Neuronal stem cell (in vitro differentiated cells): ENCODE results near the gene OR6S1.

Experiments used
- DNase-seq: peaks from one replicate; pipeline ENCODE4 v3.0.0-alpha.2; 2013; ENCODE audit warnings: low spot score
- H2AFZ ChIP-seq: one replicate; pipeline ENCODE4 v1.6.1; 2013; ENCODE audit warnings: mild to moderate bottlenecking, low read length, inconsistent platforms
- H2AK5ac ChIP-seq: 2 replicates; pipeline ENCODE4 v1.6.1; 2013; ENCODE audit warnings: low read depth, mild to moderate bottlenecking, inconsistent platforms, low read length, moderate library complexity, mixed read lengths
- H2BK120ac ChIP-seq: 2 replicates; pipeline ENCODE4 v1.6.1; 2013; ENCODE audit warnings: low read depth, mild to moderate bottlenecking, inconsistent platforms, low read length, moderate library complexity, mixed read lengths
- H2BK12ac ChIP-seq: one replicate; pipeline ENCODE4 v1.6.1; 2013; ENCODE audit warnings: low read length, inconsistent platforms
- H2BK15ac ChIP-seq: 2 replicates; pipeline ENCODE4 v1.6.1; 2013; ENCODE audit warnings: mild to moderate bottlenecking, low read length, inconsistent platforms, mixed read lengths
- H2BK5ac ChIP-seq: one replicate; pipeline ENCODE4 v1.6.1; 2013; ENCODE audit warnings: inconsistent platforms, mild to moderate bottlenecking, low read length, moderate library complexity
- H3K14ac ChIP-seq: one replicate; pipeline ENCODE4 v1.6.1; 2013; ENCODE audit warnings: low read length, inconsistent platforms
- H3K18ac ChIP-seq: 2 replicates; pipeline ENCODE4 v1.6.1; 2013; ENCODE audit warnings: low read length, inconsistent platforms
- H3K23ac ChIP-seq: 2 replicates; pipeline ENCODE4 v1.6.1; 2013; ENCODE audit warnings: low read depth, mild to moderate bottlenecking, mixed read lengths, low read length, inconsistent platforms; ENCODE audit not compliant: poor library complexity
- H3K27ac ChIP-seq: replicated peaks from 3 replicates; pipeline ENCODE4 v1.5.1; 2013; ENCODE audit warnings: low read length, inconsistent platforms
- H3K27me3 ChIP-seq, 3 experiments: 2 replicates each; pipeline ENCODE4 v1.6.1; 2013; ENCODE audit warnings: low read length in 3 of 3, mild to moderate bottlenecking in 2 of 3, inconsistent platforms in 1 of 3, low read depth in 1 of 3, mixed read lengths in 1 of 3, moderate library complexity in 1 of 3; ENCODE audit not compliant: control insufficient read depth in 3 of 3, insufficient read depth in 3 of 3
- H3K36me3 ChIP-seq, 2 donors: replicated peaks in 1 of 2; 2 replicates each; pipeline ENCODE4 v1.6.1; 2013; ENCODE audit warnings: low read length in 2 of 2; ENCODE audit not compliant: control insufficient read depth in 2 of 2, insufficient read depth in 2 of 2
- H3K4ac ChIP-seq: 2 replicates; pipeline ENCODE4 v1.6.1; 2013; ENCODE audit warnings: inconsistent platforms, mild to moderate bottlenecking, low read length, moderate library complexity
- H3K4me1 ChIP-seq, 2 donors: 1 replicate in 1 of 2; 2 replicates in 1 of 2; pipeline ENCODE4 v1.6.1; 2013; ENCODE audit warnings: low read length in 2 of 2, low read depth in 1 of 2; ENCODE audit not compliant: control insufficient read depth in 2 of 2, insufficient read depth in 1 of 2
- H3K4me2 ChIP-seq: one replicate; pipeline ENCODE4 v1.6.1; 2013; ENCODE audit warnings: mild to moderate bottlenecking, low read length, inconsistent platforms; ENCODE audit not compliant: insufficient read depth, poor library complexity, severe bottlenecking
- H3K4me3 ChIP-seq, 2 donors: 2 replicates each; pipeline ENCODE4 v1.5.1; 2013; ENCODE audit warnings: low read length in 2 of 2, mild to moderate bottlenecking in 2 of 2, inconsistent platforms in 1 of 2, moderate library complexity in 1 of 2
- H3K79me1 ChIP-seq: one replicate; pipeline ENCODE4 v1.6.1; 2013; ENCODE audit warnings: low read depth, mild to moderate bottlenecking, inconsistent platforms, low read length, moderate library complexity
- H3K9ac ChIP-seq: one replicate; pipeline ENCODE4 v1.6.1; 2013; ENCODE audit warnings: mild to moderate bottlenecking, low read depth, low read length, inconsistent platforms; ENCODE audit not compliant: poor library complexity
- H3K9me3 ChIP-seq, 2 donors: replicated peaks in 1 of 2; 2 replicates each; pipeline versions ENCODE3 to v1.6.1; 2013; ENCODE audit warnings: low read length in 2 of 2, mild to moderate bottlenecking in 2 of 2, inconsistent platforms in 1 of 2, low read depth in 1 of 2, mixed read lengths in 1 of 2, moderate library complexity in 1 of 2; ENCODE audit not compliant: control insufficient read depth in 2 of 2, insufficient read depth in 1 of 2
- H4K8ac ChIP-seq: one replicate; pipeline ENCODE4 v1.6.1; 2013; ENCODE audit warnings: low read depth, mild to moderate bottlenecking, inconsistent platforms, low read length, moderate library complexity
- H4K91ac ChIP-seq: one replicate; pipeline ENCODE4 v1.6.1; 2013; ENCODE audit warnings: low read length, low read depth, mild to moderate bottlenecking, inconsistent platforms; ENCODE audit not compliant: poor library complexity
- WGBS, 2 donors: extraction: QIAGEN DNeasy Blood & Tissue Kit; methylation state at CpG; one replicate each; pipeline ENCODE4 v1.1.7; 2013; ENCODE audit warnings: missing lambda C conversion rate in 2 of 2, mixed read lengths in 1 of 2; ENCODE audit not compliant: insufficient read length in 2 of 2, insufficient replicate concordance in 1 of 2; ENCODE audit errors: extremely low coverage in 2 of 2; 5-methylcytosine and 5-hydroxymethylcytosine counted together

OR6S1 gene

DNA sequence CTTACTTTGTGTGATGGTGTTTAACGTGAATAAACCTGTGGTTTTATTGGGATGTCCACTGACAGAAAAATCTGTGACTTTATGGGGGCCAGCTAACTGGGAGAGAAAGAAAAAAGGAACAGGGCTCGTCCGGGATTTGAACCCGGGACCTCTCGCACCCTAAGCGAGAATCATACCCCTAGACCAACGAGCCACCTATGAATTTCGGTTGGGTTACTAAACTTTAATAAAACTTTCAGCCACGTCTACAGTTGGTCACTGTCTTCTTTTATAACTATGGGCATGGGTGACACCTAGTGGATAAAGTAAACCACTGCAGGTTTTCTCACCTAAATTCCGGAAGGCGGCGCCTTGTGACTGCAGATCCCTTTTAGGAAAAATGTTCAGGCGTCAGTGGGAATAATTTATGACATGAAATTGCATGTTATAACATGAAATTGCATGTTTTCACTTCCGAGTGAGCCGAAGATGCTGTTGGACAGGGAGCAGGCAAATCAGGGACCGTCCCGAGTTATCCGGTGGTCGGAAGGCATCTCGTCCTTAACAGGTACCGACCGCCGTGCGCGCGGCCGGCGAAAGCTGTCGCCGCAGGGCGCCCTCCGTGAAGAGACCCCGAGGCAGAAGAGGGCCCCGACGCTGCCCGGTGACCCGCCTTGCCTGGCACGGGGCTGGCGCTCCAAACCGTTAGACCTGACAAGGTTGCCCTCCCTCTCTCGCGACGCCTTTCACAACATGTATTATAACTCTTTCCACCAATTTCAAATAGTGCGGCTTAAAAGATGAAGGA is 32.1 kb downstream of the OR6S1 start:
- Histone ChIP-seq H2BK120ac (no peak overlapping the region), H3K14ac (no peak overlapping the region), H2AK5ac (no peak overlapping the region), H3K4me1 (no peaks in the 10 kb centered on the region), H3K4ac (no peak overlapping the region), H3K9me3 (no peaks in the 10 kb centered on the region), H3K18ac (peak overlapping the region; percentile 92), H3K27ac (no peak overlapping the region), H3K9ac (peak overlapping the region; percentile 89), H3K4me3 (peak overlapping the region; percentile 69 to 99), H4K8ac (no peak overlapping the region), H2BK15ac (no peak overlapping the region), H3K79me1 (no peaks in the 10 kb centered on the region), H4K91ac (no peak overlapping the region), H3K36me3 (no peaks in the 10 kb centered on the region), H2AFZ (peak overlapping the region; percentile 92), H2BK12ac (no peak overlapping the region), H3K4me2 (peak overlapping the region; percentile 37), H3K27me3 (peaks cover 0 to 3% (median 3%) of the 10 kb centered on the region in 3 experiments), H3K23ac (no peak overlapping the region), H2BK5ac (no peak overlapping the region)
- DNase-seq = peak; percentile 87
- no CpG with 5 or more reads among the region's 44 CpGs for WGBS, 2 donors

DNA sequence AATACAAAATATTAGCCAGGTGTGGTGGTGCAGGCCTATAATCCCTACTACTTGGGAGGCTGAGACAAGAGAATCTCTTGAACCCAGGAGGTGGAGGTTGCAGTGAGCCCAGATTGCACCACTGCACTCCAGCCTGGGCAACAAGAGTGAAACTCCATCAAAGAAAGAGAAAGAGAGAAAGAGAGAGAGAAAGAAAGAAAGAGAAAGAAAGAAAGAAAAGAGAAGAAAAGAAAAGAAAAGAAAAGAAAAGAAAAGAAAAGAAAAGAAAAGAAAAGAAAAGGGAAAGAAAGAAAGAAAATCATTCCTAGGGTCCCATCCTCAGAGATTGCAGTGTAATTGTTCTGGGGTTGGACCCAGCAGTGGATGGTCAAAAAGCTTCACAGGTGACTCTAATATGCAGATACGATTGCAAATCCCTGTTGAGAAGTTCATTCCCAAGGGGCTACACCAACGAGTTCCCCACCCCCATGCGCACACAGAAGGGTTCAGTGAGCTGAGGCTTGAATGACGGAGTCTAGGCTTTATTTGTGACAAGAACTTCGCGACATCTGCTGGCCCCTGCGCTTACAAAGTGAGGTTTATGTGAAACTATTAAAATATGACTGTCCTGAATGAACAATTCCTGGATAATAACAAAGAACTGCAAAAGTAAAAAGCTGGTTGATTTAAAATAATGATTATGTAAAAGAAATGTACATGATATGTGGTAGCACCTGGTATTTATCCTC is 32.9 kb downstream of the OR6S1 start:
- no peak overlapping the region for H3K14ac ChIP-seq
- no peaks in the 10 kb centered on the region for H3K36me3 ChIP-seq
- H2BK15ac ChIP-seq = no peak overlapping the region
- H4K8ac ChIP-seq = no peak overlapping the region
- no peak for DNase-seq
- no peak overlapping the region for H3K4ac ChIP-seq
- H2AFZ ChIP-seq = no peak overlapping the region
- H2BK12ac ChIP-seq = no peak overlapping the region
- no peaks in the 10 kb centered on the region for H3K9me3 ChIP-seq
- peaks cover 0 to 3% (median 3%) of the 10 kb centered on the region in 3 experiments for H3K27me3 ChIP-seq
- no peak overlapping the region for H3K4me3 ChIP-seq
- H3K79me1 ChIP-seq = no peaks in the 10 kb centered on the region
- H2BK120ac ChIP-seq = no peak overlapping the region
- H3K27ac ChIP-seq = no peak overlapping the region
- no peak overlapping the region for H3K23ac ChIP-seq
- no peak overlapping the region for H3K4me2 ChIP-seq
- H3K9ac ChIP-seq = no peak overlapping the region
- H2AK5ac ChIP-seq = no peak overlapping the region
- no peak overlapping the region for H3K18ac ChIP-seq
- H2BK5ac ChIP-seq = no peak overlapping the region
- no peaks in the 10 kb centered on the region for H3K4me1 ChIP-seq
- WGBS, 2 donors = no CpG with 5 or more reads among the region's 7 CpGs
- H4K91ac ChIP-seq = no peak overlapping the region

- H3K36me3 ChIP-seq = no peaks in the 10 kb centered on the region
- H3K4me2 ChIP-seq = no peak overlapping the region
- no peak for DNase-seq
- no peak overlapping the region for H2BK120ac ChIP-seq
- no peak overlapping the region for H2AFZ ChIP-seq
- H3K27ac ChIP-seq = no peak overlapping the region
- no peak overlapping the region for H3K9ac ChIP-seq
- H2AK5ac ChIP-seq = no peak overlapping the region
- no peak overlapping the region for H3K4ac ChIP-seq
- H4K8ac ChIP-seq = no peak overlapping the region
- peaks cover 0 to 3% (median 3%) of the 10 kb centered on the region in 3 experiments for H3K27me3 ChIP-seq
- H2BK12ac ChIP-seq = no peak overlapping the region
- H4K91ac ChIP-seq = no peak overlapping the region
- H3K18ac ChIP-seq = no peak overlapping the region
- H2BK5ac ChIP-seq = no peak overlapping the region
- WGBS, 2 donors = no CpG with 5 or more reads among the region's 5 CpGs
- no peaks in the 10 kb centered on the region for H3K79me1 ChIP-seq
- no peak overlapping the region for H2BK15ac ChIP-seq
- no peak overlapping the region for H3K23ac ChIP-seq
- no peak overlapping the region for H3K14ac ChIP-seq
- no peak overlapping the region for H3K4me3 ChIP-seq
- H3K4me1 ChIP-seq = no peaks in the 10 kb centered on the region
- H3K9me3 ChIP-seq = no peaks in the 10 kb centered on the region
These were observed 33.9 kb downstream of the OR6S1 start for GRCh38 chr14:20607617-20608016.

- H3K9ac ChIP-seq = no peak overlapping the region
- no peak overlapping the region for H2BK5ac ChIP-seq
- H3K4ac ChIP-seq = no peak overlapping the region
- H3K9me3 ChIP-seq = no peaks in the 10 kb centered on the region
- H3K79me1 ChIP-seq = no peaks in the 10 kb centered on the region
- no peak overlapping the region for H3K27ac ChIP-seq
- no peak overlapping the region for H3K18ac ChIP-seq
- DNase-seq = no peak
- H2BK120ac ChIP-seq = no peak overlapping the region
- H2BK15ac ChIP-seq = no peak overlapping the region
- no peak overlapping the region for H2AFZ ChIP-seq
- no CpG with 5 or more reads among the region's 2 CpGs for WGBS, 2 donors
- H2BK12ac ChIP-seq = no peak overlapping the region
- no peak overlapping the region for H4K91ac ChIP-seq
- H3K36me3 ChIP-seq = no peaks in the 10 kb centered on the region
- H3K27me3 ChIP-seq = peaks cover 0 to 3% (median 3%) of the 10 kb centered on the region in 3 experiments
- H3K14ac ChIP-seq = no peak overlapping the region
- H3K4me3 ChIP-seq = no peak overlapping the region
- H3K23ac ChIP-seq = no peak overlapping the region
- H2AK5ac ChIP-seq = no peak overlapping the region
- H3K4me2 ChIP-seq = no peak overlapping the region
- H3K4me1 ChIP-seq = no peaks in the 10 kb centered on the region
- H4K8ac ChIP-seq = no peak overlapping the region
These were observed 34.6 kb downstream of the OR6S1 start for GRCh38 chr14:20606902-20607242.
